Stimulated activated CD4-positive, alpha-beta T cell treated with anti-CD3 and anti-CD28 coated beads, Interleukin-15, amount 100 ng/mL, for 1 hour (primary cell): ENCODE measurements around the gene SSUH2.

Source experiments
- DNase-seq, 2 donors: peaks; one replicate each; pipeline ENCODE4 v3.0.0-alpha.2; 2020; ENCODE audit warnings: low read depth in 1 of 2, low spot score in 1 of 2

Gene SSUH2

DNA sequence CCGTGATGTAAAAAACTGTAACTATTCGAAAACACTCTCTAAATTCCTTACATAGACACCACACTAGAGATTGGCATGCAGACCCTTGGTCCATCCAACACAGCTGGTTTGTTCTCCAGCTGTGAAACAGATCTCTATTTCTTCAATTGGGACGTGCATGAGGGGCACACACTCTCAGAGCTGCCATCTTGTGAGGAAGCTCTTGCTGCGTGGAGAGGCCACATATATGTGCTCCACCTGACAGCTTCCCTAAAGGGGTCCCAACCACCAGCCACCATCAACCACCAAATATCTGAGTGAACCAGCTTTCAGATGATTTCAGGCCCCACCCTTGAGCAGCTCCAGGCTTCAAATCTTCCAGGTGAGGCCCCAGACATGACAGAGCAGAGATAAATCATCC is 25.6 kb downstream of the SSUH2 start:
- DNase-seq: no peak

DNA sequence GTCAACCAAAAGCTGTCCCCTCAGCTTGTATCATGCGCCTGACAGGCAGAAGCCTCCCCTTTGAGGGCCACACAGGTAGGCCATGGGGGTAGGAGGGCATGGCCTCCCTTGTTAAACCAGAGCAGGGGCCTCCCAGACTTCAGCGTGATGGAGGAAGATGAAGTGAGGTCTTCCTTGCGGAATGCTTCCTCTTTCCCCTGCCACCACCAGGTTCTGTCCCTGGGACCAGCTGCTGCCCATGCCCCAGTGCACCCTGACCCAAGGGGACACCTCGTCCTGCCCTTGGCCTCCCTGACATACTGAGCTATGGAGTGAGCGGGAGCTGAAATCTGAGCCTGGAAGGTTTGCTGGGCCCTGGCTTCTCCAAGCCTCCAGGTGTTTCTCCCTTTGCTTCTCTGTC is 26.7 kb downstream of the SSUH2 start:
- no peak for DNase-seq

DNA sequence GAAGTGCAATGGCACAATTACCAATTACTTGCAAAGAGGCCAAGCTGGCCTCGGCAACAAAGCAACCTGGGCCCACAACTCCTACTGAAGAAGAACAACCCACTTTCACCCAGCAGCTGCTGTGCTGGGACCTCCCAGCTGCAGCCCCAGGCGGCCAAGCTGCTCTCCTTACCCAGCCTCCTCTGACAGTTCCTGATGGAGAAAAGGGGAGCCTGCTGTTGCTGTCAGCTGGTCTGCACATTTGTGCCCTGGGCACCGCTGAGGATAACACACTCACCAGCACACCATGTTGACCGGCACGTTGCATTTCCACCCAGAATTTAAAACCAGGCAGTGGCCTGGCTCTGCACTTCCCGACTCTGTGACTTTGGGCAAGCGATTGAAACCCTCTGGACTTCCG is 33.6 kb downstream of the SSUH2 start:
- DNase-seq: no peak

DNA sequence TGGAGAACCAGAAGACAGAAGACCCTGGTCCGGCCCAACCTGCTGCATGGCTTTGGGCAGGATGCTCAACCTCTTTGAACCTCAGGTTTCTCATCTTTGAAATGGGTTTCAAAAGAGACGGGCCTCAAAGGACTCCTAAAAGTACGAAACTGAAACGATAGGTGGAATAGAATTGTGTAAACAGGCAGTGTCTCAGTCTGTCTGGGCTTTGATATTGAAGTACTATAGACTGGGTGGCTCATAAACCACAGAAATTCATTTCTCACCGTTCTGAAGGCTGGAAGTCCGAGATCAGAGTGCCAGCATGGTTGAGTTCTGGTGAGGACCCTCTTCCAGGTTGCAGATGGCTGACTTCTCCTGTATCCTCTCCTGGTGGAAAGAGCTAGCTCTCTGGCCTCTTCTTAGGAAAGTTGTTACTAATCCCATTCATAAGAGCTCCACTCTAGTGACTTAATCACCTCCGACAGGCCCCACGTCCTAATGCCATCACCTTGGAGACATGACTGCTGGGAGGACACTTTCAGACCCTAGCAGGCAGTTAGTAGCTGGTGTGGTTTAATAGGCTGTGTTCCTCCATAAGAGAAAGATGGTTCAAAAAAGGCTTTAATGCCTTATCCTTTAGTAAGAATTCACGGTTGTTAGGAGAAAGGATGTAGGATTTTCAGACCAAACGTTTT is 35.7 kb downstream of the SSUH2 start:
- DNase-seq: no peak

DNA sequence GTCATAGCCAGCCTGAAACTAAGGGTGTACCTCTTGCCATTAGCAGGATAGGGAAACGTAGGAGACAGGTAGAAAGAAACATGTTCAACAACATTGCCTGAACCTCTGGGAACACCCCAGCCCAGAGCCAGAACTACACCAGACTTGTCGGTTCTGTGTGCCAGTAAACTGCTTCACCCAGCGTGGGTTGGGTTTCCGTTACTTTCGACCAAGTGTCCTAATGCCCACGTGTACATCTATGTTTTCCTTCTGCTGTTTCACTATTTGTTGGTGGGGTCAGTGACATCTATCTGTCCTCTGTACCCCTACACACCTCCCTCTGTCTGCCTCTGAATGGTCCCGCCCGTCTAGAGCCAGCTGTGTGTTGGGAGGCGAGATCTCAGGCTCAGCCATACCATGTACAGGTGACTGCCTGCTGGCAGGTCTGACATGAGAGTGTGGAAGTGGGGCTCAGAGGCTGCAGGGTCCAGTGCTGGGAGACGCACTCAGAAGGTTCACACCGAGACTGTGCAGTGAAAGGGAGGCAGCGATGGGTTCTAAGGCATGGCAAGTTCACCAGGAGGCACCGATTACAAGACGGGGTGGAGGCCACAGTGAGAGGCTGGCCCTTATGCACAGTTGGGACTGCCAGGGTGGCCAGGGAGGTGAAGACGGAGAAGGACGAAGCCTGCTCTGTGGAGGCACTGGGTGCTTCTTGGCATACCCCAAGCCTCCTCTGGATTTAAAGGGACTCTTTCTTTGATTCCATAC is 36.4 kb downstream of the SSUH2 start:
- DNase-seq: no peak

DNA sequence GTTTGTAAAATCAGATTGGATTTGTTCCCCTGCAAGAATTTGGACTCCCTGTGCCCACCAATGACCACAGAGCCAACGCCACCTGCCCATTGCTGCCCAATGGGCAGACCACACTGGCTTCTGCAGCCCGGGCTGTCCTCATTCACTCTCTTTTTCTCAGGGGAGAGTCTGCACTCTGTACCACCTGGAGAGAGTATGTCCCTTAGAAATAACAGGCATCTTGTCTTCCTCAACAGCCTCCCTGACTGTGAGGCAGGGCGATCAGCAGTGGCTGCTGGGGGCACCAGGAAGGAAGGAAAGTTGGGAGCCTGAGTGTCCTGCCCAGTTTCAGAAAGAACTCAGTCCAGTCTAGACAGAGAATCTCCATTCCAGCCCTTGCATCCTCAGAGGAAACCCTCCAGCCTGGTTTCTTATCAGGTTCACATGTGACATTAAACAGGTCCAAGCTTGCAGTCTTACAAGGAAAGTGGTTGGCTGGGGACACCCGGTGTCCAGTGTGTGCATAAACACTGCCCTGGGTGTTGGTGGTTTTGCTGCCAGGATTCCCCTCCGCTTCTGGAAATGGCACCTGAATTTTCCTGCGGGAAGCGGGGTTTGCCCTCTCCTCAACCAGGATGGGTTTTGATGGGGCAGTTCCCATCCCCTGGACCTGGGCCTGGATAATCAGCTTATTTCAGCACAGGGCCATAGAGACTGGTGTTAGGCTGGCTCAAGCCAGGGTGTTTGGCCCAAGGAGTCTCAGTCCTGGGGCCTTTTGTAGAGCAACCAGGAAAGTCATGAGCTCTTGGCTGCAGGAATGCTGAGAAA is 37.2 kb downstream of the SSUH2 start:
- DNase-seq: no peak

DNA sequence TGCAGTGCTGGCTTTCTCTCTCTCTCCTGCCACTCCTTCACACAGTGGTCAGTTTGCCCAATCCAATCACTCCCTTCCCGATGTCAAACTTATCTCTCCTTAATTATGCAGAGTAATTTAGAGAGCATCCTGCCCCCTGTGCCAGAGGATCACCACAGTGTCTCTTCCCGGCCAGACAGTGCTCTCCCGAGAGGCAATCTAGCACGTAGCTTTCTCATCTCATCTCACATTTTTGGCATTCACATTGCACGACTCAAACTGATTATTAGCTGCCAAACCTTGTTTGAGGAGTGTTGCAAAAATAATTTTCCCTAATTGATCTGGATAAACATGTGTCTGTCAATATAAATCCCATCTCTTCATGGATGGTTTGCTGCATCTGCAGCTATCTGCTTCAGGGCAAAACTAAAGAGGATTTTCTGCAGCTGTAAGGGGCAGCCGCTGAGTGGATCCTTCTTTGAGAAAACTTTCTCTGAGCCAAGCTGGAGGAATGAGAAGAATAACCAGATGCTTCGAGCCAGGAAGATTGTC is 37.8 kb downstream of the SSUH2 start:
- DNase-seq: no peak

DNA sequence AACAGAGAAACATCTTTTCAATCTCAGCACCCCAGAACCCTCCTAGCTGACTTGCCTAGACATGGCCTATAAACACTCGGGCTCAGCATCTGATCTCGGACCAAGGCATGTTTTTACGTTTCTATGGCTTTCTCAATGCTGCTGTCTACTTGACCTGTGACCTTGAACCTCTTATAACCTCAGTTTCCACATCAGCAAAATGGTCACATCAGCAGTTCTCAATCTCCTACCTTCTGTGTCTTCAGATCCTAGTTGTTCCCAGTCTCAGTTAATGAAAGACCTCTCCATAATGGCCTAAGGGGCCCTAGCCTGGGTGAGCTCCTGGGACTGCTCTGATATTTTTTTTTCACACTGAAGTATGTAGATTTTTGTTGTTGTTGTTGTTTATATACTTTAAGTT is 39.6 kb downstream of the SSUH2 start:
- DNase-seq: no peak

DNA sequence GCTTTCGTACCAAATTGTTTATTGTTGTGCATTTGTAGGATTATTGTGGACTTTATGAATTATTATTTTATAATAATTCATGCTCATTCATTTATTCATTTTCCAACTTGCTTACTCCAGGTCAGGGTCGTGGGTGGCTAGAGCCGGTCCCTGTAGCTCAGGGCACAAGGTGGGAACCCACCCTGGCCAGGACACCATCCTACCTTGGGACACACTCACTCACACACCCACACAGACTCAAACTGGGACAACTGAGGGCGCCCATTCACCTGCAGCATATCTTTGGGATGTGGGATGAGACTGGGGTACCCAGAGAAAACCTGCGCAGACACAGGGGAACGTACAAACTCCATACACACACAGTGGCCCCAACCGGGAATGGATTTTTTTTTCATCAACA is 40.6 kb downstream of the SSUH2 start:
- DNase-seq: no peak

DNA sequence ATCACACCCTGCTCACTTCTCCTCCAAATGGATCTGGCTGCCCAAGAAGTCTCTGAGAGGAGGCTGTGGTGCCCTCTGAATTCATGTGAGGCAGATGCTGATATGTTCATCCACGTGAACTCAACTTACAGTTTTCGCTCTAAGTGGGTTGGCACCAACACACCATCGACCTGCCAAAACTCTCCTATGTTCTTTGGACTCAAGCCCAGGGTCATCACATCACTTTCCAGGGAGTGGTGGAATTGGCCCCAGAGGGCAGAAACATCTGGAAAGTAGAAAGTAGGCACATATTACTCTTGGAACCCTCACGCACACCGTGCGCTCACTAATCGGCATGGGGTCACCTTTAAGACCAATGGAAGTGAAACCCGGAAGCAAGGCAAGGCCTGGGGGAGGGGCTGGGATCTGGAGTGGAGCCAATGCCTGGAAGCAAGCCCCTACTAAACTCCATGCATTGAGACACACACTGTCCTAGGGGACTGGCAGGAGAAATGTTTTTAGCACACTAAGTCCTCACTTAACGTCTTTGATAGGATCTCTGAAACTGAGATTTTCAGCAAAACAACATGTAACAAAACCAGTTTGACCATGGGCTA is 41.4 kb downstream of the SSUH2 start:
- DNase-seq: no peak

DNA sequence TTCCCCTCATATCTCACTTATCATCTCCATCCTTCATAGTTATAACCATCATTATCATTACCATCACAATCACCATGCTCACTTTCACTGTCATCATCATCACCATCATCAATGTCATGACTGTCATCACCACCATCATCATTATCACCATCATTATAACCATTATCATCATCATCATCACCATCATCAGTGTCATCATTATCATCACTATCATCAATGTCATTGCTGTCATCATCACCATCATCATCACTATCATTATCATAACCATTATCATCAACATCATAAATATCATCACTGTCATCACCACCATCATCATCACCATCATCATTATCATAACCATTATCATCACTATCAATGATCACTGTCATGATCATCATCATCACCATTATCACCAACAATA is 44.1 kb downstream of the SSUH2 start:
- DNase-seq: no peak

DNA sequence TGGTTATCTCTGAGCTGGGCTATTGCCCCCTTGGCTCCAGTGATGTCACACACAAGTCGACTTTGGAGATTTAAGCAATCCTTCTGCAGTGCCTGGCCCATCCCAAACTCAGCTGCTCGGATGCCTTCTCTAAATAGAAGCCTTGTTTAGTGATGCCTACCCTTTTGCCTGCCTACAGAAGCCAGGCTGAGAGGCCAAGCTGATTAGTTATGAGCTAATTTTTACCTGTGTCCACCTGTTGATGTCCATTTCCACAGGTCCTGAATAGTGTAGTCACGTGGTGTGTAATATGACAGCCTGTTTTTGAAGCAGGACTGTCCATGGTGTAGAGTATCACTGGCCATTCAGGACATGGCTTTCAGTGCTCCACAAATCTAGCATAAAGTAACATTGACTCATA is 45.5 kb downstream of the SSUH2 start:
- no peak for DNase-seq

DNA sequence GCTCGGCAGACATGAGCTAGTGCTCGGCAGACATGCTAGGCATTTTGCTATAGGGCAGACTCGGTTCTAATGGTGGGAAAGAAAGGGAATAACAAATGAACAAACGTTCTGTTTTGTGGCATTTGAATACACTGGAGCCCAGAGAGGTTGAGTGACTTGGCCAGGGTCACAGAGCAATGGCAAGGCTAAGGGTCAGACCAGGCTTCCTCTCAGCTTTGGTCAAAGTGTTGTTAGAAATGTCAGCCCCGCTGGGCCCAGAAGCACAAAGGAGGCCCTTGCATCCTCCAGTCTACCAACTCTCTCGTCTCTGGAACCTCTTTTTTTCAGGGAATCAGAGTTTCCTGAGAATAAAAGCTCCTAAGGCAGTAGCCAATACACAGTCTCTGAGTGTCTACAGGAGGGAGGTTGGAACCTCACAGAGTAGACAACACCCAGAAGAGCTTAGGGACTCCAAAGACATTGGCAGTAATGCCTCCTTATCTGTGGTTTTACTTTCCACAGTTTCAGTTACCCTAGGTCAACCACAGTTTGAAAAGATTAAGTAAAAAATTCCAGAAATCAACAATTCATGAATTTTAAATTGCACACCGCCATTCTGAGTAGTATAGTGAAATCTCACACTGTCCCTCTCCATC is 47.3 kb downstream of the SSUH2 start:
- DNase-seq: no peak

DNA sequence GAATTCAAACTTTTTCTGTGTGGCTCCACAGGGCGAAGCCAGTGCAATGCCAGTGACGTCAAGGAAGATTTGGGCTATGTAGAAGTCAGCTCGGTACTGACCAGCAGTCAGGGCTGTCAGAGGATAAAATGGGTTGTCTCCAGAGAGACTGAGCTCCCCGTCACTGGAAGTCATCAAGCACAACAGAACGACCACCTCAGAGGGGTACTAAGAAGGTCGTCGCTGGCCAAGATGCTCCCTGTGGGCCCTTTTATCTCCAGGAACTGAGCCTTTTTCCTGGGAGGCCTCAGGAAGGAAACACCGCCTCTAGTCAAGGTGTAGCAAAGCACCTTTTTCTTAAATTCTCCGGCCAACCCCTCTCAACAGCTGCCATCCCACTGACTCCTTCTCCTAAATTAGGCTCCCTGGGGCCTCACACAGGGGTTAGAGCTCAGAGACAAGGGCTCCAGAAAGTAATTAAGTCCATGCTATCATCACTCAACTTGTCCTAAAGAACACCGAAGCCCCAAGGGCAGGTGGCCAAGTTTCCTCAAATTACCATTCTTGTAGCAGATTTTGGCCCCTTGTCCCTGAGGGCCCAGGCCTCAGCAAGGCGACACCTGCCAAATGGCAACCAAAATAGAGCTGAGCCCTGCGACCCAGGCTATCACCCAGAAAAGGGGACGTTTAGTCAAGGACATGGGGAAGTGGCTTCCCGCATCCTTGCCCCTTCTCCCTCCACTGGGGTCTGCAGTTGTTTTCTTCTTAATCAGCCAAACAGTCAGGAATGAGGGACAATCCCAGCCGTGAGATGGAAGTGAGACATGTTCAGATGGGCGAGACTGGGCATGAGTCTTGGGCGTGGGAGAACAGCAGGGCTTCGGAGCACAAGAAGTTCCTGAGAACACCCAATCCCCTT is 48.0 kb downstream of the SSUH2 start:
- DNase-seq: no peak

DNA sequence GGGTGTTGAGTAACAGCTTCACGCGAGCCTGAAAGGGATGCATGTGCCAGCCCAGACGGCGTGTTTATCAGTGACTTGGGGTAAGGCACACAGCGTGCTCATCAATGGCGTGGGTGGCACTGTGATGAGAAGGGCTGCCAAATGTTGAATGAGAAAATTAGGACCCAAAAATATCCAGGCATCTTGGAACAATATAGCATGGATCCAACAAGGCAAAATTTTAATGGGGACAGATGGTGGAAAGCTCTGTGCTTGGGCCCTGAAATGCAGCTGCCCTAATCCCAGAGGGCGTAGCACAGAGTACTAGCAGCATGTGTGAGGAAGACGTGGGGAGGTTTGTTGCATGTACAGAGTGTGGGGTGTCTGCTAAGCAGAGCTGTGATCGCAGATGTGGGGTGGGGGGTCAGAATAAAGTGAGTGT is 48.9 kb downstream of the SSUH2 start:
- DNase-seq: no peak

DNA sequence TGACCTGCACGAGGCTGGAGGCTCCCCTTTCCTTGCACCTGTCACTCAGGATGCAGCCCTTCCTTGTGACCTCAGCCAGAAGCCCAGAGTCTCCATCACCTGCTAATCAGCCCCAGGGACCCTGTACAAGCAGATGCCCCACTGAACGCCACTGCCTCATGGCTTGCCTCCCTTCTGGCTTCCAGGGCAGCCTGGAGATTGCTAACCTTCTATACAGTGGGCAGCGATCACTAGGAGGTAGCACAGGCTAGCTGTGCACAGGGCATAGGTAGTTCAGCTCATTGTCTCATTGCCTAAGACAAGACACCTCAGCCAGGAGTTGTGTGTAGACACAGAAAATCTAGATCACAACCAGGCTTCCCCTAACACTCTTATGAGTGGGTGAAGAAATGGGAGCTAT is 49.3 kb downstream of the SSUH2 start:
- no peak for DNase-seq

DNA sequence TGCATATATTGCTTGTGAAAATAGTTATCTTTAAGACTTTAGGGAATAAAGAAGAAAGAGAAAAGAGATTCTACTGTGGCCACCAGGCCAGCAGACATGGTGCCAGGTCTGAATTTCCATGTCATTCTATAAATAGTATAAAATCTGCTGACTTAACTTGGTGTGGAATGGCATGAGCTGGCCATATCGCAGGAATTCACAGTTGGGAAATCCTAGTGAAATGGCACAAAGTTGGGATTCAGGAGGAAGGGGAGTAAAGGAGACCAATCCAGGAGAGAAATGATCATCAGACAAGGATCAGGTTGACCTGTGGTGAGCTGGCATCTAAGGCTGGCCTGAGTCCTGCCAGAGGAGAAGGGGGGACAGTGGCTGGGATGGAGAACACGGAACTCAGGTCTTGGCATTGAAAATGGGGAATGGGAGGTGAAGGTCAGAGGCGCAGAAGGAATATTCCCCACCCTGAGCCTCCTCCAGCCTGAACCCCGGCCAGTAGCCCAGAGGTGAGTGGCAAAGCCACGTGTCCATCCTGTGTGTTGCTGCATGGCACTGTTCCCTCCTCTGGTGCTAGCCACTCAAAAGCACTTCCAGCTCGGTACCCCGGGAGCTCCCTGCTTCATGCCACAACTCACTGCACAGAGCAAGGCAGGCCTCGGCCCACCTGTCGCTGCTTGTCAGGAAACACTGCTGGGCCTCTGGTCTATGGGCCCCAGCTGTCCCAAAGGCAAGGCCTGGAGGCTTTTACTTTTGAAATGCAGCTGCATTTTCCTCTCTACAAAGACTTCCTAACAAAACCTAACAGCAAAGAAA is 51.4 kb downstream of the SSUH2 start:
- DNase-seq: no peak

DNA sequence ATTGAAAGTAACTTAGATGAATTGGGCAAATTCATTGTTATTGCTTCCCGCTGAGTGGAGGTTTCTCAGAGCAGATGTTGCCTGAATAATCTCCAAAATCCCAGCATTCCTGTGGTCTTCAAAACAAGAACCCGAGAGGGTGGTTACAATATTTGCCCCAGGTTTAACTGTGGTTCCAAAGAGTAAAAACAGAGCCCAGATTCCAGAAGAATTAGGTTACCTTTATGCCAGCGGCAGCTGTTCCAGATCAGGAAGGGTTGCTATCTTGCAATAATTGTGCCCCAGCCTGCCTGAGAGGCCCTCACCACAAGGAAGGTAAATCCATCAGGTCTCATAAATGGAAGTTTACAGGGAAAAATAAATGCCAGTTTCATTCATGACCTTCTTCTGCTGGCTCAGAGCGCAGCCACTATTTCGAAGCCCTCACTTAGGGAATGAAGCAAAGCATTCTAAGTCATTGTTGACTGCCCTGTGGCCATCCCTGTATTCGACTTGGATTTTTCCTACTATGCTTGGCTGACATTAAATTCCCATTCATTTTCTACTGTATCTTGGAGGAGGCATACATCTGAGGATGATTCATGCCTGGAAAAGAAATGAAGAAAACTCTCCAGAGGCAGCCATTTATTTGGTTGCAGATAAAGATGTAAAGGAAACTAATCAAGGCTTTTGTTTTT is 54.6 kb downstream of the SSUH2 start:
- no peak for DNase-seq

DNA sequence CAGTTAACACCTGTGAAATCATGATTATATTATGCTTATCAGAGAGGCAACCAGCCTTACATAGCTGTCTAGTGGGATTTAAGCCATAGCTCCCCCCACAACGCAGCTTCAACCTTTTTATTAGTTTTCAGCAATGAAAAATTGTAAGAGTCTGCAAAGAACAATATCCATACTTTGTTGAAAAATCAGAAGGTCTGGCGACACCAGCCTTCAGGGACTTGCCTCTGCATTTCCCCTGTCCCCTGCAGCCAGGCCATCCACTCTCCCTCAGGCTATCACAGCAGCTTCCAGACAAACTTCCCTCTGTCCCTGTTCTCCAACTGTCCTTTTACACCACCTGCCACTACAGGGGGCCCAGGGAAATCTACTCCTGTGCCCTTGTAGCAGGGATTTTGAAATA is 59.9 kb downstream of the SSUH2 start:
- no peak for DNase-seq
